SK-N-SH (cell line): Measurements from ENCODE around the gene TMEM87B. TPM values are rescaled to one million over a fixed set of nuclear protein-coding genes. Genes with fewer than 3 reads are reported as not detected.

Experiments
- CTCF ChIA-PET: fragments of 300-600, 350-600 bp; formaldehyde crosslinking; extraction: SDS; loops from one replicate; lab custom pipeline; 2021; lab: Yijun Ruan, JAX
- POLR2A ChIA-PET: fragments of 350-600 bp; sonication (Branson Sonifier 250); formaldehyde crosslinking; extraction: SDS; loops from one replicate; lab custom pipeline; 2020; ENCODE audit warnings: antibody characterized with exemption, inconsistent platforms; lab: Yijun Ruan, JAX
- DNase-seq: peaks from one replicate; pipeline ENCODE4 v3.0.0; 2012
- H2AFZ ChIP-seq: fragments of 200-600 bp; sonication (generic); 2 replicates; pipeline ENCODE4 v1.8.1; 2016; ENCODE audit warnings: antibody characterized with exemption, mild to moderate bottlenecking, low read depth
- H3F3A ChIP-seq: fragments of 200-600 bp; sonication (generic); replicated peaks from 2 replicates; pipeline ENCODE3; 2016; ENCODE audit warnings: antibody characterized with exemption, mild to moderate bottlenecking; ENCODE audit not compliant: insufficient read depth
- H3K27ac ChIP-seq, 2 experiments: fragments of 200-500 bp in 1 of 2; fragments of 200-600 bp in 1 of 2; sonication (Bioruptor generic) in 1 of 2; sonication (generic), shearing (Covaris generic) in 1 of 2; 2 replicates each; pipeline versions ENCODE4 v1.5.1 to v1.6.1; 2014 to 2016; ENCODE audit warnings: low read depth in 2 of 2, inconsistent platforms in 1 of 2, low read length in 1 of 2, mild to moderate bottlenecking in 1 of 2, mixed read lengths in 1 of 2
- H3K27me3 ChIP-seq: fragments of 200-600 bp; sonication (generic), shearing (Covaris generic); 2 replicates; pipeline ENCODE4 v1.6.1; 2016; ENCODE audit warnings: mixed run types; ENCODE audit not compliant: insufficient read depth
- H3K36me3 ChIP-seq, 2 experiments: fragments of 200-500 bp in 1 of 2; fragments of 200-600 bp in 1 of 2; sonication (Bioruptor generic) in 1 of 2; sonication (generic) in 1 of 2; replicated peaks in 1 of 2; 2 replicates each; pipeline versions ENCODE3 to v1.5.1; 2014 to 2016; ENCODE audit warnings: low read length in 1 of 2, mild to moderate bottlenecking in 1 of 2; ENCODE audit not compliant: insufficient read depth in 2 of 2, control insufficient read depth in 1 of 2
- H3K4me1 ChIP-seq, 2 experiments: fragments of 200-500 bp in 1 of 2; fragments of 200-600 bp in 1 of 2; sonication (Bioruptor generic) in 1 of 2; sonication (generic), shearing (Covaris generic) in 1 of 2; 2 replicates each; pipeline versions ENCODE4 v1.5.1 to v1.6.1; 2014 to 2016; ENCODE audit warnings: low read depth in 1 of 2, low read length in 1 of 2, mixed run types in 1 of 2; ENCODE audit not compliant: insufficient read depth in 2 of 2, control insufficient read depth in 1 of 2
- H3K4me2 ChIP-seq: fragments of 200-600 bp; sonication (generic), shearing (Covaris generic); 2 replicates; pipeline ENCODE4 v1.6.1; 2017; ENCODE audit warnings: mixed run types
- H3K4me3 ChIP-seq, 2 experiments: fragments of 200-500 bp in 1 of 2; fragments of 200-600 bp in 1 of 2; sonication (Bioruptor generic) in 1 of 2; sonication (generic), shearing (Covaris generic) in 1 of 2; 2 replicates each; pipeline versions ENCODE4 v1.5.1 to v1.8.1; 2014 to 2016; ENCODE audit warnings: low read depth in 2 of 2, inconsistent platforms in 1 of 2, low read length in 1 of 2, mild to moderate bottlenecking in 1 of 2, mixed read lengths in 1 of 2, moderate library complexity in 1 of 2
- H3K79me2 ChIP-seq: fragments of 200-600 bp; sonication (generic); 2 replicates; pipeline ENCODE4 v1.8.1; 2017; ENCODE audit warnings: mild to moderate bottlenecking; ENCODE audit not compliant: insufficient read depth
- H3K9ac ChIP-seq: fragments of 200-600 bp; sonication (generic); 2 replicates; pipeline ENCODE4 v1.6.1; 2017; ENCODE audit warnings: mixed run types
- H3K9me2 ChIP-seq: fragments of 200-600 bp; sonication (generic); 2 replicates; pipeline ENCODE4 v1.6.1; 2017; ENCODE audit warnings: mixed run types
- H3K9me3 ChIP-seq: fragments of 200-600 bp; sonication (generic); 2 replicates; pipeline ENCODE4 v1.6.1; 2017; ENCODE audit warnings: mixed run types, mild to moderate bottlenecking, moderate library complexity
- H4K20me1 ChIP-seq: fragments of 200-600 bp; sonication (generic); 2 replicates; pipeline ENCODE4 v1.6.1; 2017; ENCODE audit warnings: mild to moderate bottlenecking, mixed run types; ENCODE audit not compliant: insufficient read depth
- CHD2 ChIP-seq: fragments of 150-350 bp; IDR thresholded peaks from 2 replicates; pipeline ENCODE4 v1.6.1; 2018; ENCODE audit warnings: low read length; ENCODE audit not compliant: partially characterized antibody
- ELF1 ChIP-seq: IDR thresholded peaks from 2 replicates; pipeline ENCODE4 v1.4.0; 2012
- EP300 ChIP-seq, 2 experiments: IDR thresholded peaks; 2 replicates each; pipeline versions ENCODE4 v1.4.0 to v1.6.1; 2012; ENCODE audit warnings: borderline replicate concordance in 1 of 2, low read depth in 1 of 2, low read length in 1 of 2
- FOSL2 ChIP-seq: IDR thresholded peaks from 2 replicates; pipeline ENCODE4 v1.4.0; 2012; ENCODE audit warnings: low read depth, mild to moderate bottlenecking, moderate library complexity, borderline replicate concordance
- FOXM1 ChIP-seq: IDR thresholded peaks from 2 replicates; pipeline ENCODE4 v1.4.0; 2012; ENCODE audit warnings: low read depth, mild to moderate bottlenecking
- GABPA ChIP-seq: IDR thresholded peaks from 2 replicates; pipeline ENCODE4 v1.4.0; 2012; ENCODE audit warnings: low read depth, mild to moderate bottlenecking
- MXI1 ChIP-seq: IDR thresholded peaks from 2 replicates; pipeline ENCODE4 v1.6.1; 2012; ENCODE audit warnings: mild to moderate bottlenecking, low read depth, low read length, improper control_type of control experiment
- NRF1 ChIP-seq: IDR thresholded peaks from 2 replicates; pipeline ENCODE4 v1.6.1; 2012; ENCODE audit warnings: low read depth, mild to moderate bottlenecking, low read length
- POLR2AphosphoS5 ChIP-seq: IDR thresholded peaks from 2 replicates; pipeline ENCODE4 v1.6.1; 2012; ENCODE audit warnings: low read depth, low read length
- REST ChIP-seq: IDR thresholded peaks from 2 replicates; pipeline ENCODE4 v1.6.1; 2012; ENCODE audit warnings: mild to moderate bottlenecking, low read depth, low read length, moderate library complexity
- SMC3 ChIP-seq: IDR thresholded peaks from 2 replicates; pipeline ENCODE4 v1.6.1; 2012; ENCODE audit warnings: low read depth, low read length, improper control_type of control experiment
- USF1 ChIP-seq: IDR thresholded peaks from 2 replicates; pipeline ENCODE4 v1.4.0; 2012; ENCODE audit warnings: low read depth, borderline replicate concordance
- WGBS: methylation state at CpG from one replicate; pipeline ENCODE4 v1.1.6; 2017; ENCODE audit warnings: low lambda C conversion rate; 5-methylcytosine and 5-hydroxymethylcytosine counted together
- polyA plus RNA-seq, 3 experiments: library from polyadenylated mRNA; depleted of rRNA; stranded (reverse); fragments of >200 nt; gene quantifications; 2 replicates each; pipeline ENCODE4 v1.2.3, GENCODE V29; 2012
- TF ChIP-seq, protein P1 (sequence below): IDR thresholded peaks from 2 replicates; pipeline ENCODE4 v1.4.0; 2012; ENCODE audit warnings: low read depth
- TF ChIP-seq, protein P2 (sequence below): IDR thresholded peaks from 2 replicates; pipeline ENCODE4; 2012

TMEM87B gene
- polyA plus RNA-seq, 1 of the 3 experiments (the other 2 are of a cell fraction): 7.9 TPM

DNA sequence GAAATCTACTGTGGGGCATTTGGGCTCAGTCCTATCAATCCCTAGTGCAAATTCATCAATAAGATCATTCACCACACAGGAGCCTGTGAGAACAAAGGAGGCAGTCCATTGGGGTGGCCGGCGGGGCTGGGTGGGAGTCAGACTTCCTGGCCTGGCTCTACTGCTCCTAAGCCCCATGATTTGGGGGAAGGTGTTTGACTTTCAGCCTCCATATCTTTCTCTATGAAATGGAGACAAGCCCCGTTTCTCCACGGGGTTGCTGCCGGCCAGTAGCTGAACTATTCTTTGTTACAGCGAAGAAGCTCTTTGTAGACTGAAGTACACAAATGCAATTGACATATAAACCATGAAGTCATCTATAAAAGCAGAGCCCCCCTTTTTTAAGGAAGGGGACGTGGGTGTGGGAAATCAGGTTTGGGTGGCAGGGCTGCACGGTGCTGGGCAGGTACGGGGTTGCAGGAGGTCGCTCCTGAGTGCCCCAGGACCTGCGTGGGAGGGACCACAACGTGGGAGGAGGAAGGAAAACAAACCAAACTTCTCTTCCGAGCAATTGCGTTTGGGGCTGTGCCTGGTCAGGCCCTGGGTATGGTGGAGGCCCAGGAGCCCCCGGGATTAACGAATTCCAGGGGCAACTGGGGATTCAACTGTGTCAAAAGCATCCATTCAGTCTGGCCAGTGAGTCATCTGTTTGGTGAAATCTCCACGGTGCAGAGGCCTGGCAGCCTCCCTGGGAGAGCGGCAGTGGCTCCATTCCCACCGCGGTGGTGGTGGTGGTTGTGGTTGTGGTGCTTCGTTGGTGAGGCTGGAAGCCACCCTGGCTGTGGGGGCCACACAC, 101.3 kb downstream of the TMEM87B start:
- H2AFZ ChIP-seq: no peak overlapping the region
- CTCF ChIA-PET: no interaction called here
- no peaks in the 10 kb centered on the region for H3K36me3 ChIP-seq
- H3K9me2 ChIP-seq: no peaks in the 10 kb centered on the region
- WGBS: 84% methylated on average over 20 of the region's 21 CpGs
- no peak for DNase-seq
- POLR2A ChIA-PET: no interaction called here
- TF ChIP-seq FOSL2 (peak; percentile 34; the same call in 1 of the 2 replicates), POLR2AphosphoS5 (no peak)
- no peak overlapping the region for H3K4me2 ChIP-seq
- no peak overlapping the region for H3K9ac ChIP-seq
- H3K4me1 ChIP-seq: no peaks in the 10 kb centered on the region
- no peak overlapping the region for H3K4me3 ChIP-seq
- no peaks in the 10 kb centered on the region for H3K27me3 ChIP-seq
- peaks cover 3% of the 10 kb centered on the region for H3F3A ChIP-seq
- H3K9me3 ChIP-seq: no peaks in the 10 kb centered on the region
- H4K20me1 ChIP-seq: no peaks in the 10 kb centered on the region
- H3K27ac ChIP-seq: no peak overlapping the region
- no peaks in the 10 kb centered on the region for H3K79me2 ChIP-seq

DNA sequence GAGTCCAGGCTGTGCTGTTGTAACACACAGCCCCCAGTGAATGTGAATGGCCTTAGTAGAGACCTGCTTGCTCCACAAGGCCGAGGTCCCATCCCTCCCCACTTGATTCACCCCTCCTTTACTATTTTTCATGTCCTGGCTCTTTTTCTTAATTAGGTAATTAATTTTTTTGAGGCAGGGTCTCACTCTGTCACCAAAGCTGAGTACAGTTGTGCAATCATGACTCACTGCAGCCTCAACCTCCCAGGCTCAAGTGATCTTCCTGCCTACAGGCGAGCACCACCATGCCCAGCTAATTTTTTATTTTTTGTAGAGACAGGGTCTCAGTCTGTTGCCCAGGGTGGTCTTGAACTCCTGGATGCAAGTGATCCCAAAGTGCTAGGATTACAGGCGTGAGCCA, 102.4 kb downstream of the TMEM87B start:
- Histone ChIP-seq H3K9me3 (no peaks in the 10 kb centered on the region), H3K36me3 (no peaks in the 10 kb centered on the region), H3K9ac (no peak overlapping the region), H3K4me1 (no peaks in the 10 kb centered on the region), H3K79me2 (no peaks in the 10 kb centered on the region), H3F3A (peaks cover 3% of the 10 kb centered on the region), H3K4me2 (no peak overlapping the region), H3K4me3 (no peak overlapping the region), H4K20me1 (no peaks in the 10 kb centered on the region), H3K9me2 (no peaks in the 10 kb centered on the region), H2AFZ (no peak overlapping the region), H3K27ac (no peak overlapping the region), H3K27me3 (no peaks in the 10 kb centered on the region)
- 68% methylated on average over 3 of the region's 3 CpGs for WGBS
- TF ChIP-seq EP300 (IDR thresholded peaks at IDR 0.05; ENCODE audit: borderline replicate concordance in 1 of 2, low read depth in 1 of 2, low read length in 1 of 2) (no peak), GABPA (no peak), CHD2 (no peak), MXI1 (no peak), USF1 (no peak), FOSL2 (no peak), REST (no peak), FOXM1 (no peak), SMC3 (no peak), ELF1 (no peak), NRF1 (no peak)
- TF ChIP-seq, protein P1, sequence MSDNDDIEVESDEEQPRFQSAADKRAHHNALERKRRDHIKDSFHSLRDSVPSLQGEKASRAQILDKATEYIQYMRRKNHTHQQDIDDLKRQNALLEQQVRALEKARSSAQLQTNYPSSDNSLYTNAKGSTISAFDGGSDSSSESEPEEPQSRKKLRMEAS: no peak
- TF ChIP-seq, protein P2, sequence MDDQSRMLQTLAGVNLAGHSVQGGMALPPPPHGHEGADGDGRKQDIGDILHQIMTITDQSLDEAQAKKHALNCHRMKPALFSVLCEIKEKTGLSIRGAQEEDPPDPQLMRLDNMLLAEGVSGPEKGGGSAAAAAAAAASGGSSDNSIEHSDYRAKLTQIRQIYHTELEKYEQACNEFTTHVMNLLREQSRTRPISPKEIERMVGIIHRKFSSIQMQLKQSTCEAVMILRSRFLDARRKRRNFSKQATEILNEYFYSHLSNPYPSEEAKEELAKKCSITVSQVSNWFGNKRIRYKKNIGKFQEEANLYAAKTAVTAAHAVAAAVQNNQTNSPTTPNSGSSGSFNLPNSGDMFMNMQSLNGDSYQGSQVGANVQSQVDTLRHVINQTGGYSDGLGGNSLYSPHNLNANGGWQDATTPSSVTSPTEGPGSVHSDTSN: no peak
- ChIA-PET CTCF (no interaction called here), POLR2A (no interaction called here)
- no peak for DNase-seq
